GM21447 (cell line): ENCODE data around the gene MAP1LC3B2.

Source experiments
- ATAC-seq: cut with Tn5 transposase; IDR thresholded peaks from one replicate; pipeline ENCODE4 v1.9.1; 2021; ENCODE audit not compliant: unreplicated experiment

MAP1LC3B2 gene

DNA sequence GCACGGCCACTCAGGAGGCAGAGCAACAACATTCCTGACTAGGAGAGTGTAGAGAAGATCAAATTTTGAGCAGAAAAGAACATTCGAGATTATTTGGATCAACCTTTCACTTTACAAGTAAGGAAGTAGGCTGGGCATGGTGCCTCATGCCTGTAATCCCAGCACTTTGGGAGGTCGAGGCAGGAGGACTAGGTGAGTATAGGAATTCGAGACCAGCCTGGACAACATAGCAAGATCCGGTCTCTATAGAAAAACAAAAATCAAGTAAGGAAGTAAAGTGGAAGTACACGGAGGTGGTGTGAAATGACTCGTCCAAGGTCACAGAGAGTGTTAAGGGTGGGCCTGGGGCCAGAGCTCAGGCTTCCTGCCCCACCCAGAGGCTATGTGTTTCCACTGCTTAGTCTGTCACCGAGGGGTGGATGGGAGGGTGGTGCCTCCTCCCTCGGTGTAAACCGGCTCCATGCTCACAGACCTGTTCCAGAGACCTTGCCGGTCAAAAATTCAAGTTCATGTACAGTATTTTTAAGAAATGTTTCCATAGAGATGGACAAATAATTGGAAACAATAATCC lies 51.9 kb downstream of the MAP1LC3B2 start:
- ATAC-seq = no peak

DNA sequence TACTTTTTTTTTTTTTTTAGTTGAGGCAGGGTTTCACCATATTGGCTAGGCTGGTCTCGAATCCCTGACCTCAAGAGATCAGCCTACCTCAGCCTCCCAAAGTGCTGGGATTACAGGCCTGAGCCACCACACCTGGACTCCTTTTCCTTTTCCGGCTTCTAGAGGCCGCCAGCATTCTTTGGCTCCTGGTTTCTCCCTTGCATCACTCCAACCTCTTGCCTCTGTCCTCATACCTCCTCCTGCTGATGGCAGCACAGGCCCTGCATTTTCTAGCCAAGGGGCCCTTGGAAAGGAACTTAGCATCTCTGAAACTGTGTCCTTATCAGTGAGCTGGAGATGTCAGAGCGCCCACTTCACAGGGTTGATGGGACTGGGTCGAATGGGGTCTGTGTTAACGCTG lies 53.3 kb downstream of the MAP1LC3B2 start:
- ATAC-seq = no peak

DNA sequence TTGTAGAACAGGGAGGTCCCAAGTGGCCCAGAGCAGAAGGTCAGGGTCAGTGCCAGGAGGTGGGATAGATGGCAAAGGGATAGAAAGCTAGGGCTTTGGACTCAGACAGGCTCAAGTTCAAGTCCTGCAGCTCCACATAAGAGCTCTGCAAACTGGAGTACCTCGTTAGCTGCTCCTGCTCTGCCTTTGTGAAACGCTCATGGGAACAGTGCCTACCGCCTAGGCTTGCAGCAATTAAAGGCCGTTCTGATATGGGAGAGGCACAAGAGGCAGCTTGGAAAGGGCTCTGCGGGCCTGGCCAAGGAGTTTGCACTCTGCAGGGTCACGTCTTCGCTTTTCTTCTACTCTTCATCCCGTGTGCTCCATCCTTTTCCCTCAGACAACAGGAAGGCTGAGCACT lies 54.1 kb downstream of the MAP1LC3B2 start:
- ATAC-seq = no peak

DNA sequence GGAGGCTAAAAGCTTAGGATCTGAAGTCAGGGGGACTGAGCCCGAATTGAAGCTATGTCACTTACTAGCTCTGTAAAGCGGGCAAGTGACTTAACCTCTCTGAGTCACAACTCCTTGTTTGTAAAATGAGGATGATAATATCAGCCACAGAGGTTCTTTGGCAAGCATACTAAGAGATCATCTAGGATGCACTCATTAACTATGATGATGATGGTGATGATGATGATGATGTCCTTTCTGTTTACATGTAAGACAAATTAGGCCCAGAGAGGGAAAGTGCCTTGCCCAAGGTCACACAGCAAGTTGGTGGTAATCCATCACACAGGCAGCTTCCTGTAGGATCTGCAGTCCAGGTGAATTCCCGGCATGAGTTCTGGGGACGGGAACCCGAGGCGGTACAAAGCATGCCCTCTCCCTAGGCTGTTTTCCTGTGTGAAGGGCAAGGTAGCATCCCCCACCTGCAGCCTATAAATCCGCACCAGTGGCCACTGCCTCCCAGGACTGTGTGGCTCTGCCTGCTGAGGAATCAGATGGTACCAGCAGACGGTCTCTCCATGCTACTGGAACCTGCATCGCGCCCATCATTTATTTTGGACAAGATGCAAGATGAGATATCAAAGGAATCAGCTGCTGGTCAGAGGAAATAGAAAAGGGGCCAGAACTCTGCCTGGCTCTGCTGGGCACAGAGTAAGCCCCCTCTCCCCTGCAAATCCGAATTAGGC lies 55.2 kb downstream of the MAP1LC3B2 start:
- ATAC-seq = no peak

DNA sequence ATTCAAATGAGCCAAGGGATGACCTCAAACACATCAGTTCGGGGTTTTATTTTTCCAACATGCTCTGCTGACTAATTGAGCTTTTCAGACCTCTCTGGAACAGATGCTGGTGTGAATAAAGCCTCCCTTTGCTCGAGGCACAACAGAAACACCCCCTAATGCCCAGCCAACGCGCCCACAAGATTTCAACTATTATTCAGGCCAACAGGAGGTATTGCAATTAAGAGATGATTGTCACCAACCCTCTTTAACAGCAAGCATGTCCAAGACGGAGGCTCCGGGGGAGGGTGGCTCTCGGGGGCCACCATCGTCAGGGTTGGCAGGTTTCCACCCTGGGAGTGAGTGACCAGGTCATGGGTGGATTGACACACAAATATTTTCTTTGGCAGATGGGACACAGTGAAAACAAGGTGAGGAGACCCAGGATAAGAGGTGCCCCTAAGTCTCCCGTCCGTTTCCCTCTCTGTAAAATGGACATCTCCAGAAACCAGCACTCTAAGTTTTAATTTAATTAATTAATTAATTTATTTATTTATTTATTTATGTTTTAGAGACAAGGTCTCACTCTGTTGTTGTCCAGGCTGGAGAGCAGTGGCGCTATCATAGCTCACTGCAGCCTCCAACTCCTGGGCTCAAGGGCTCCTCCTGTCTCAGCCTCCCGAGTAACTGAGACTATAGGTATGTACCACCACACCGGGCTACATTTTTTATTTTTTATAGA lies 56.1 kb downstream of the MAP1LC3B2 start:
- no peak for ATAC-seq

DNA sequence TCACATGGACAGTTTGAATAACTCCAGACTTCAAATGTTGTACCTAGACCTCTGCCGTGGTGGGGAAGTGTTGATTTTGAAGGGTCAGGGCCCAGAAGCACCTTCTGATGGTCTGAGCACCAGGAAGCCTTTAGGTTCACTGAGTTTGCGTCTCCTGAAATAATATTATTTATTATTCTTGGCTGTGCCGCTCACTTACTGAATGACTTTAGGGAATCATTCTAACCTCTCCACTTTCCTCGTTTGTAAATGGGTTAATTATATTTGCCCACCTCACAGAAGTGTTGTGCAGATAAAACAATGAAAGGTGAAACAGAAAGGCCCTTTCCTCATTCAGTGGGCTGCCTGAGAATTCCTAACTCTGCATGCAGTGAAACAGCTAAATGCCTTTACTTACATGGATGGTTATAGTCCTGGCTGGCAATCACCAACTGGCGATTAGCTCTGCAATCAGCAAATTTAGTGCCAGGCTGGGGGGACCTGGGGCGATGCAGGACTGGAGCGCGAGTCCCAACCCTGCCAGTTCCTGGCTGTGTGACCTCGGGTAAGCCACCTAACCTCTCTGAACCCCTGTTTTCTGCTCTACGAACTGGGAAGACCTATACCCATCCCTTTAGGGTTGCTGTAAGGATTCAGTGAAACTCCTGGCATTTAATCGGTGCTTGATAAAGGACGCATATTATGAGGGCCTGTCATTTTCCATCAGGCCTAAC lies 57.5 kb downstream of the MAP1LC3B2 start:
- no peak for ATAC-seq

DNA sequence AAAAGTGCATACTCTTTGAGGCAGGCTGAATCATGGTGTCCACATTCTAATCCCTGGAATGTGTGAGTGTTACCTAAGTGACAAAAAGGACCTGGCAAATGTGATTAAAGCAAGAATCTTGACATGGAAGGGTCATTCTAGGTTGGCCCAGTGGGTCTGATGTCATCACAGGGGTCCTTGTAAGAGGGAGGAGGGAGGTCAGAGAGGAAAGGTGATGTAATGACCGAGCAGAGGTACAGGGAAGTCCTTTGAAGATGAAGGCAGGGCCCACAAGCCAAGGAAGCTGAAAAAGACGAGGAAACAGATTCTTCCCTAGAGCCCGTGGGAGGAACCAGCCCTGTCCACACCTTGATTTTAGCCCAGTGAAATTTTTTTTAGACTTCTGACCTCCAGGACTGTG lies 60.1 kb downstream of the MAP1LC3B2 start:
- no peak for ATAC-seq

DNA sequence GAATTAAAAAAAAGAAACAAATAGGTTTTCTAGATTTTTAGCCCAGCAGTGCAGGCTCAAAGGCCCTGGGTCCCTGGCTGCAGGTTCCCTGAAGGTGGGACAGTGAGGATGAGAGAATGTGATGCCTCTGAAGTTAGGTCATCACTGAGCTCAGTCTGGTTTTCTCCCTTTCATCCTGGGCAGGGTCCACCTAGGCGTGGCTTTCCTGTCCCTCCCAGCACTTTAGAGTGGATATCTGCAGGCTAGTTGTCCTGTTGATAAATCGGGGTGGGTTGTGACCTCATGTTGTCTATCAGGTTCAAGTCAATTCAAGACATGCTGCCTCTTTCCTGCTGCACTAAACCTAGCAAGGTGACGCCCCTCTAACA lies 60.9 kb downstream of the MAP1LC3B2 start:
- ATAC-seq = no peak

DNA sequence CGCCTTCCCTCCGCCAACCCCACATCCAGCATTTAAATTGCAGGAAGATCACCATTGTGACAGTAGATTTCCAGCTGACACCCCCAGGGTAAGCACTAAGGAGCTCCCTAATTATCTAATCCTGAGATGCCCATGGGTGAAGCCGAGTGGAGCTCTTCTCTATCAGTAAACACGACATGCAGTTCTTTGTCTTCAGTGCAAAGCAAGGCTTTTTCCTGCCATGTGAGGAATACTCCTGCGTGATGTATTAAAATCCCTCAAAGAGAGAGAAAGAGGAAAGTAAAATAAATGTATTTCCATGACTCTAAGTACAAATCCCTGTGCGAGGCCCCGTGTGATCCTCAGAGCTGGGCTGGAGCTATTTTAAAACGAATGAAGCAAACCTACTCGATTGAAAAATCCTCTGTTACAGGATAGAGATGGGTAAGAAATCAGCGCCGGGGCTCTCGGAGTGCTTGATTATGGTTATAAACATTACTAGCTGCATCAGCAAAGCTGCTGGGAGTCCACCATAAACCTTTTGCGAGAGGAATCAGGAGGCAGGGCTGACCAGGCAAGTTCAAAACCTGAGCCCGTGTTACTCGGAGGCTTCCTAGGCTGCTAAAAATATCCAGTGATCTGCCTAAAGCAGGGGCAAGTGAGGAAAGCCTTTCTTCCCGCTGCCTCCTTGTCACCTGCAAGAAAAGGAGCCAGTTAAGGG lies 61.5 kb downstream of the MAP1LC3B2 start:
- ATAC-seq = no peak

DNA sequence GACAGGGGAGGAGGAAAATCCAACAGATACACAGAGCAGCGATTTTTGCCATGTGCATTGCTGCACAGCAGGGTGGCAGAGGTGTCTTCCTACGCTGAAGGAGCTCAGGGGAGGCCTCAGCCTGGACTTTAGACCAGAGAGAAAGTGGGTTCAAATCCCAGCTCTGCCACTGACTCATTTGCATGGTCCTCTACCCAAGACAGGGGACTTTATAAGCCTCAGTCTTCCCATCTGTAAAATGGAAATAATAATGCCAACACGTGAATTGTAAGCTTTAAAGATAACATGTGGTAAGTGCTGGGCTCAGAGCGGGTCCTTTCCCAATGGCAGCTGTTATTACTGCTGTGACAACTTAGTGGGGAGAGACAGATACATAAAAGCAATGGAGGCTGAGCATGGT lies 62.0 kb downstream of the MAP1LC3B2 start:
- no peak for ATAC-seq

DNA sequence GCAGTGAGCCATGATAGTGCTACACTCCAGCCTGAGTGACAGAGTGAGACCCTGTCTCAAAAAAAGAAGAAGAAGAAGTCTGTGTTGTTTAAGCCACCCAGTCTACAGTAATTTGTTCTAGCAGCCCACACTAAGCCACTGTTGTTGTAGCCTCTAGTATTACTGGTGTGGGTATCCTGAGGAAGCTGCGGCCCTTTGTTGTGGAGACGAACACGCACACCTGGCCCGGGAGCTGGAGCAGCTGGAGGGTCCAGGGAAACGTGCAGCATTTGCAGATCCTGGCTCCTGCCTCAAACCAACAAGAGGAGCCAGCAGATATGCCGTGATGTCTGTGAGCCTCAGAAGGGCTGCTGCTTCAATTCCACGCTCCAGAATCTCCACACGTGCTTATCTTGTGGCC lies 65.3 kb downstream of the MAP1LC3B2 start:
- no peak for ATAC-seq

DNA sequence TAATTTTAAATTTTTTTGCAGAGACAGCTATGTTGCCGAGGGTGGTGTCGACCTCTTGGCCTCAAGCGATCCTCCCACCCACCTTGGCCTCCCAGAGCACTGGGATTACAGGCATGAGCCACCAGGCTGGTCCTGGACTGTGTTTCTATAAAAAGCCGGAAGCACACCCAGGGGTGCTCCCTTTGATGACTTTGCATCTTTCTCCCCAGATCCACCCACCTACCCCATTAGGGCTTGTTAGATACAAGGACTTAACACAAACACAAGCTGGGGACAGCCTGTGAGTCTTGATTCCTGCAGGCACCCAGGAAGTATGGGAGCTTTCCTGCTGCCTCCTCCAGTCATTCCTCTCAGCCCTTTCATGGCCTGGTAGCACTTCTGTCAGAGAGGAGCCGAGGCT lies 67.0 kb downstream of the MAP1LC3B2 start:
- ATAC-seq = no peak
